HepG2 (cell line): Measurements from ENCODE around the gene ZCRB1. TPM values are rescaled to one million over a fixed set of nuclear protein-coding genes. Genes with fewer than 3 reads are reported as not detected.

ENCODE experiments used
- BHLHE40 ChIP-seq: IDR thresholded peaks from 2 replicates; pipeline ENCODE4 v1.6.1; 2011; ENCODE audit warnings: low read length, improper control_type of control experiment
- FOXK2 ChIP-seq: fragments of 450-650 bp; IDR thresholded peaks from 2 replicates; pipeline ENCODE4 v1.6.1; 2016
- GATAD1 ChIP-seq: IDR thresholded peaks from 2 replicates; pipeline ENCODE4 v1.6.1; 2016; ENCODE audit warnings: missing genetic modification reagents, missing compliant biosample characterization
- HCFC1 ChIP-seq: fragments of 150-350 bp; IDR thresholded peaks from 2 replicates; pipeline ENCODE4 v1.6.1; 2014; ENCODE audit warnings: low read depth, low read length
- HDAC2 ChIP-seq: sonication (generic); formaldehyde crosslinking; IDR thresholded peaks from 2 replicates; pipeline ENCODE4 v1.4.0; 2020; ENCODE audit warnings: missing genetic modification reagents
- LCORL ChIP-seq, 2 experiments: fragments of 450-650 bp in 1 of 2; sonication (generic) in 1 of 2; formaldehyde crosslinking in 1 of 2; IDR thresholded peaks; 2 replicates each; pipeline versions ENCODE4 v1.5.0 to v1.6.1; 2017 to 2020; ENCODE audit warnings: antibody characterized with exemption in 1 of 2, missing genetic modification reagents in 1 of 2
- MBNL3 ChIP-seq: fragments of 250-450 bp; sonication (Bioruptor Pico); conservative IDR thresholded peaks from 2 replicates; pipeline ENCODE4 v1.8.0; 2022; ENCODE audit warnings: mild to moderate bottlenecking, inconsistent platforms
- MLLT10 ChIP-seq: sonication (generic); formaldehyde crosslinking; IDR thresholded peaks from 2 replicates; pipeline ENCODE4 v1.4.0; 2020; ENCODE audit warnings: missing genetic modification reagents
- PAWR ChIP-seq: sonication (generic); formaldehyde crosslinking; IDR thresholded peaks from 2 replicates; pipeline ENCODE4 v1.4.0; 2020; ENCODE audit warnings: missing genetic modification reagents, mild to moderate bottlenecking, borderline replicate concordance
- RELA ChIP-seq: sonication (generic); formaldehyde crosslinking; IDR thresholded peaks from 2 replicates; pipeline ENCODE4 v1.4.0; 2020; ENCODE audit warnings: missing genetic modification reagents
- REXO4 ChIP-seq: sonication (generic); formaldehyde crosslinking; IDR thresholded peaks from 2 replicates; pipeline ENCODE4 v1.8.0; 2022; ENCODE audit warnings: missing genetic modification reagents, mild to moderate bottlenecking, borderline replicate concordance
- SIN3B ChIP-seq: fragments of 150-350 bp; IDR thresholded peaks from 2 replicates; pipeline ENCODE4 v1.6.1; 2014; ENCODE audit warnings: low read length
- TOE1 ChIP-seq: sonication (generic); formaldehyde crosslinking; IDR thresholded peaks from 2 replicates; pipeline ENCODE4 v1.4.0; 2020; ENCODE audit warnings: mild to moderate bottlenecking, missing genetic modification reagents
- TRIM22 ChIP-seq: fragments of 450-650 bp; IDR thresholded peaks from 2 replicates; pipeline ENCODE4 v1.6.1; 2017
- ZNF24 ChIP-seq: fragments of 450-650 bp; IDR thresholded peaks from 2 replicates; pipeline ENCODE4 v1.6.1; 2017; ENCODE audit warnings: antibody characterized with exemption, mild to moderate bottlenecking
- ZNF326 ChIP-seq: sonication (generic); formaldehyde crosslinking; IDR thresholded peaks from 2 replicates; pipeline ENCODE4 v1.4.0; 2020; ENCODE audit warnings: missing genetic modification reagents, borderline replicate concordance
- ZNF407 ChIP-seq: sonication (generic); formaldehyde crosslinking; IDR thresholded peaks from one replicate; pipeline ENCODE4 v1.5.1; 2020; ENCODE audit warnings: mild to moderate bottlenecking, missing genetic modification reagents; ENCODE audit errors: not compliant biosample characterization
- ZNF790 ChIP-seq: sonication (generic); formaldehyde crosslinking; IDR thresholded peaks from 2 replicates; pipeline ENCODE4 v1.8.0; 2022; ENCODE audit warnings: missing genetic modification reagents, mild to moderate bottlenecking, borderline replicate concordance
- polyA plus RNA-seq, 8 experiments: library from polyadenylated mRNA; depleted of rRNA in 3 of 8; stranded (reverse) in 7 of 8; unstranded in 1 of 8; fragments of >200 nt; fragmentation: Illumina TruSeq in 4 of 8; extraction: Trizol in 4 of 8; gene quantifications; 2 replicates each; pipeline versions ENCODE4 v1.2.1 to v1.2.3, GENCODE V29; 2011 to 2016; ENCODE audit warnings: low read depth in 4 of 8, missing spikeins in 1 of 8, mixed read lengths in 1 of 8; ENCODE audit not compliant: insufficient read depth in 1 of 8
- total RNA-seq, 5 experiments: library from RNA; depleted of rRNA; stranded (reverse); fragments of >200 nt; fragmentation: Illumina TruSeq; extraction: Trizol; gene quantifications; 2 replicates each; pipeline ENCODE4 v1.2.3, GENCODE V29; 2016; ENCODE audit warnings: low read depth in 1 of 5
- TF ChIP-seq, protein P1 (sequence below): sonication (generic); formaldehyde crosslinking; IDR thresholded peaks from 2 replicates; pipeline ENCODE4 v1.5.0; 2020; ENCODE audit warnings: missing genetic modification reagents

The ZCRB1 gene
- total and polyA plus RNA-seq, 2 of the 13 experiments (the other 11 are each of a cell fraction or from before 2014, with no cell fraction given): 43.5 to 49.8 TPM

- TF ChIP-seq ZNF407 (CRISPR knock-in tag) (peak; percentile 49), PAWR (no peak), LCORL (IDR thresholded peaks at IDR 0.05) (no peak), LCORL (CRISPR knock-in tag; IDR thresholded peaks at IDR 0.05) (no peak; the same call in 1 of the 2 replicates), ZNF24 (no peak), MBNL3 (CRISPR knock-in tag) (no peak), HCFC1 (peak; percentile 42), FOXK2 (no peak), ZNF790 (CRISPR knock-in tag) (0 out of 2 replicates have a peak, but pooled peaks have one; percentile 21), REXO4 (CRISPR knock-in tag) (no peak), ZNF326 (CRISPR knock-in tag) (no peak), TRIM22 (no peak), GATAD1 (CRISPR knock-in tag) (peak; percentile 91), BHLHE40 (peak; percentile 61), MLLT10 (CRISPR knock-in tag) (no peak), RELA (CRISPR knock-in tag) (no peak), HDAC2 (peak; percentile 38; the same call in 1 of the 2 replicates), TOE1 (CRISPR knock-in tag) (no peak), SIN3B (peak; percentile 71; the same call in 1 of the 2 replicates)
- TF ChIP-seq, protein P1, sequence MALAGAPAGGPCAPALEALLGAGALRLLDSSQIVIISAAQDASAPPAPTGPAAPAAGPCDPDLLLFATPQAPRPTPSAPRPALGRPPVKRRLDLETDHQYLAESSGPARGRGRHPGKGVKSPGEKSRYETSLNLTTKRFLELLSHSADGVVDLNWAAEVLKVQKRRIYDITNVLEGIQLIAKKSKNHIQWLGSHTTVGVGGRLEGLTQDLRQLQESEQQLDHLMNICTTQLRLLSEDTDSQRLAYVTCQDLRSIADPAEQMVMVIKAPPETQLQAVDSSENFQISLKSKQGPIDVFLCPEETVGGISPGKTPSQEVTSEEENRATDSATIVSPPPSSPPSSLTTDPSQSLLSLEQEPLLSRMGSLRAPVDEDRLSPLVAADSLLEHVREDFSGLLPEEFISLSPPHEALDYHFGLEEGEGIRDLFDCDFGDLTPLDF (CRISPR knock-in tag): peak; percentile 56; the same call in 1 of the 2 replicates
These were observed at the start of gene ZCRB1, which contains the start of gene PPHLN1 (continued) for GRCh38 chr12:42325653-42326474.
